ENCODE data around the gene PPM1H.

- no peak for TF ChIP-seq CTCF (conservative IDR thresholded peaks at IDR 0.05 in 1 of 2, IDR thresholded peaks at IDR 0.05 in 1 of 2; ENCODE audit: extremely low read depth in 1 of 2, insufficient read depth in 1 of 2, low read depth in 1 of 2, low read length in 2 of 2)
- TF ChIP-seq EZH2 (IDR thresholded peaks at IDR 0.05; ENCODE audit: borderline replicate concordance, low read length) = peak; percentile 18
Observed at GRCh38 chr12:62934239-62934798, 631 bp downstream of the PPM1H start.

Data from mammary epithelial cell (primary cell).